K562 (cell line): Measurements from ENCODE around the gene LRRC3C.

Experiments used
- CEBPB ChIP-seq: fragments of 450-650 bp; IDR thresholded peaks from 2 replicates; pipeline ENCODE4 v1.6.1; 2016; ENCODE audit warnings: missing genetic modification characterization, missing compliant biosample characterization
- CREB1 ChIP-seq, 2 experiments: sonication (generic) in 1 of 2; formaldehyde crosslinking in 1 of 2; IDR thresholded peaks; 2 replicates each; pipeline versions ENCODE4 v1.6.1 to v1.8.0; 2012 to 2022; ENCODE audit warnings: inconsistent platforms in 1 of 2, mild to moderate bottlenecking in 1 of 2, missing genetic modification reagents in 1 of 2, moderate library complexity in 1 of 2
- CREB3L1 ChIP-seq: fragments of 450-650 bp; IDR thresholded peaks from 2 replicates; pipeline ENCODE4 v1.6.1; 2014; ENCODE audit warnings: low read depth, mild to moderate bottlenecking, moderate library complexity, borderline replicate concordance
- CTCF ChIP-seq, 3 experiments: IDR thresholded peaks in 2 of 3; conservative IDR thresholded peaks in 1 of 3; 2 replicates each; pipeline ENCODE4 v1.5.1; 2011 to 2012; ENCODE audit warnings: low read length in 3 of 3, mild to moderate bottlenecking in 3 of 3, control low read depth in 2 of 3, improper control_type of control experiment in 1 of 3, inconsistent platforms in 1 of 3, low read depth in 1 of 3, mixed read lengths in 1 of 3, moderate library complexity in 1 of 3; ENCODE audit not compliant: insufficient read depth in 2 of 3
- EP300 ChIP-seq: IDR thresholded peaks from 2 replicates; pipeline ENCODE4 v1.6.1; 2012; ENCODE audit warnings: low read length, improper control_type of control experiment
- FOXJ3 ChIP-seq: sonication (generic); formaldehyde crosslinking; IDR thresholded peaks from 2 replicates; pipeline ENCODE4 v1.4.0; 2020; ENCODE audit warnings: mild to moderate bottlenecking, missing genetic modification reagents
- HBP1 ChIP-seq: fragments of 450-650 bp; formaldehyde crosslinking; IDR thresholded peaks from 2 replicates; pipeline ENCODE4 v1.4.0; 2022; ENCODE audit warnings: missing genetic modification characterization
- POLR3A ChIP-seq: IDR thresholded peaks from 2 replicates; pipeline ENCODE4 v1.6.1; 2011; ENCODE audit warnings: borderline replicate concordance, mild to moderate bottlenecking, moderate library complexity; ENCODE audit not compliant: insufficient read length, insufficient read depth; ENCODE audit errors: extremely low read depth
- RAD21 ChIP-seq, 2 experiments: fragments of 250-450 bp in 1 of 2; fragments of 450-650 bp in 1 of 2; sonication (Bioruptor Pico) in 1 of 2; formaldehyde crosslinking in 1 of 2; IDR thresholded peaks in 1 of 2; conservative IDR thresholded peaks in 1 of 2; 2 replicates each; pipeline versions ENCODE4 v1.4.0 to v1.8.0; 2020 to 2022; ENCODE audit warnings: mild to moderate bottlenecking in 2 of 2, moderate library complexity in 1 of 2
- YY1 ChIP-seq, 3 experiments: IDR thresholded peaks; 2 replicates each; pipeline ENCODE4 v1.6.1; 2011; ENCODE audit warnings: low read length in 2 of 3, mild to moderate bottlenecking in 2 of 3, moderate library complexity in 2 of 3, borderline replicate concordance in 1 of 3, control low read depth in 1 of 3, low read depth in 1 of 3; ENCODE audit not compliant: insufficient read depth in 3 of 3, insufficient replicate concordance in 2 of 3, control insufficient read depth in 1 of 3, insufficient read length in 1 of 3; ENCODE audit errors: extremely low read depth in 1 of 3
- ZBTB49 ChIP-seq: sonication (generic); formaldehyde crosslinking; IDR thresholded peaks from 2 replicates; pipeline ENCODE4 v1.8.0; 2022; ENCODE audit warnings: missing genetic modification reagents, mild to moderate bottlenecking, borderline replicate concordance

GRCh38 chr17:39887078-39887477 is 40.5 kb upstream of the LRRC3C start:
- TF ChIP-seq CREB3L1 = no peak
- TF ChIP-seq CTCF (IDR thresholded peaks at IDR 0.05 in 2 of 3, conservative IDR thresholded peaks at IDR 0.05 in 1 of 3; ENCODE audit: insufficient read depth in 2 of 3, low read depth in 1 of 3, low read length in 3 of 3) = no peak
- TF ChIP-seq CREB1 (IDR thresholded peaks at IDR 0.05) = no peak
- no peak for TF ChIP-seq CREB1 (CRISPR knock-in tag; IDR thresholded peaks at IDR 0.05)
- TF ChIP-seq FOXJ3 = no peak
- TF ChIP-seq CEBPB (tag) = no peak
- TF ChIP-seq RAD21 (CRISPR knock-in tag; conservative IDR thresholded peaks at IDR 0.05 in 1 of 2, IDR thresholded peaks at IDR 0.05 in 1 of 2) = no peak
- TF ChIP-seq EP300 = no peak
- TF ChIP-seq HBP1 (CRISPR knock-in tag) = no peak
- no peak for TF ChIP-seq ZBTB49 (CRISPR knock-in tag)
- TF ChIP-seq POLR3A = no peak
- TF ChIP-seq YY1 (IDR thresholded peaks at IDR 0.05; ENCODE audit: borderline replicate concordance in 1 of 3, control insufficient read depth in 1 of 3, extremely low read depth in 1 of 3, insufficient read depth in 3 of 3, insufficient read length in 1 of 3, insufficient replicate concordance in 2 of 3, low read depth in 1 of 3, low read length in 2 of 3) = no peak
